Measurements from ENCODE around the gene ACOT12. TPM values are rescaled to one million over a fixed set of nuclear protein-coding genes. Genes with fewer than 3 reads are reported as not detected.
"Not testable (repeated sequence)": the region's sequence is repeated elsewhere in the genome, so short reads cannot be mapped to it uniquely, and the experiment has no call there.

The ACOT12 gene
- total RNA-seq, 1 donor from 2014 or later: 0.46 TPM

DNA sequence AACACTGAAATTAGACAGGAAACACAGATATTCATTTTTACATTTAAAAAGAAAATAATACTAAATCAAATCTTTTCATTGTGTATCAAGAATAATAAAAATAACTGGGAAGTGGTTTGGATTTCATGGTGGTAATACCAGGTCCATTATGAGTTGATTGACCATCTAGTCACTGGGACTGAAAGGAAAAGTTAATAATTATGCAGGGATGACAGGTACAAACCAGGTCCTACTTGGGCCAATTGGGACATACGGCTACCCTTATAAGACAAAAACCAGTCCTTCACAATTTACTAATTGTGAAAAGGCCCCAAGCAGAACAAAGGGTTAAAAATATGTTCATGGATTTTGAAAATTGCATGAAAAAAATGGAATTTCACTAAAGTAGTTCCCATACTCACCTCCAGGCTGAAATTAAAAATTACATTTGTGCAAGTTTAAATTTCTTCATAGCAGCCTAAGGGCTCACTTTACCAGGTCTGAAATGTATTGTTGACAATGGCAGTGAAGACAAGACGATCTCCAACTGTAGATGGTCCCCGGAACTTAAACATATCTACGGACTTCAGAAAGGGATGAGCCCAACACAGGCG is 48.4 kb downstream of the ACOT12 start:
- Mint-ChIP-seq H3K27me3 (no peaks in the 10 kb centered on the region), H3K36me3 (no peaks in the 10 kb centered on the region), H3K9me3 (no peaks in the 10 kb centered on the region)

DNA sequence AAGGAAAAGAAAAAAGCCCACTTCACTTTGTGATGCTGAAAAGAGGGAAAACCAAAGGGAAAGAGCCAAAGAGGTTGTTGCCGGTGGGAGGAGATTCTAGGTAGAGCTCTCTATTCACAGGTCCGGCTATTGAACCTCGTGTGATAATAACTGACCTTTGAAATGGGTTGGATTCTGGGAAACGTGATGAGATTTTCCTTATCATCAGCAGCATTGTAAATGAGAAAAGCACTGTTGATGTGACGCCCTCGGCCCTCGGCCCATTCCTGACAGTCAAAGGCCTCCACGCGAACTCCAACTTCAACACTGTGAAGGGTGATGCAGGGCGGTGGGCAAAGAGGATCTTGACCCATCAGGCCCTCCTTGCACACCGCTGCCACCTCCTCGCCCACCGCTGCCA is 49.2 kb downstream of the ACOT12 start:
- no peaks in the 10 kb centered on the region for H3K4me1 Mint-ChIP-seq (ENCODE audit: unreplicated experiment)
- DNase-seq (ENCODE audit: extremely low spot score, unreplicated experiment): no peak

More for the DNA sequence above, 48.4 kb downstream of the ACOT12 start:
- Mint-ChIP-seq H3K4me3 (no peak overlapping the region), H3K27ac (no peak overlapping the region), H3K4me1 (ENCODE audit: unreplicated experiment) (no peaks in the 10 kb centered on the region)
- no peak for DNase-seq (ENCODE audit: extremely low spot score, unreplicated experiment)
- TF ChIP-seq, protein P1, sequence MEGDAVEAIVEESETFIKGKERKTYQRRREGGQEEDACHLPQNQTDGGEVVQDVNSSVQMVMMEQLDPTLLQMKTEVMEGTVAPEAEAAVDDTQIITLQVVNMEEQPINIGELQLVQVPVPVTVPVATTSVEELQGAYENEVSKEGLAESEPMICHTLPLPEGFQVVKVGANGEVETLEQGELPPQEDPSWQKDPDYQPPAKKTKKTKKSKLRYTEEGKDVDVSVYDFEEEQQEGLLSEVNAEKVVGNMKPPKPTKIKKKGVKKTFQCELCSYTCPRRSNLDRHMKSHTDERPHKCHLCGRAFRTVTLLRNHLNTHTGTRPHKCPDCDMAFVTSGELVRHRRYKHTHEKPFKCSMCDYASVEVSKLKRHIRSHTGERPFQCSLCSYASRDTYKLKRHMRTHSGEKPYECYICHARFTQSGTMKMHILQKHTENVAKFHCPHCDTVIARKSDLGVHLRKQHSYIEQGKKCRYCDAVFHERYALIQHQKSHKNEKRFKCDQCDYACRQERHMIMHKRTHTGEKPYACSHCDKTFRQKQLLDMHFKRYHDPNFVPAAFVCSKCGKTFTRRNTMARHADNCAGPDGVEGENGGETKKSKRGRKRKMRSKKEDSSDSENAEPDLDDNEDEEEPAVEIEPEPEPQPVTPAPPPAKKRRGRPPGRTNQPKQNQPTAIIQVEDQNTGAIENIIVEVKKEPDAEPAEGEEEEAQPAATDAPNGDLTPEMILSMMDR (conservative IDR thresholded peaks at IDR 0.05): peak; percentile 60

DNA sequence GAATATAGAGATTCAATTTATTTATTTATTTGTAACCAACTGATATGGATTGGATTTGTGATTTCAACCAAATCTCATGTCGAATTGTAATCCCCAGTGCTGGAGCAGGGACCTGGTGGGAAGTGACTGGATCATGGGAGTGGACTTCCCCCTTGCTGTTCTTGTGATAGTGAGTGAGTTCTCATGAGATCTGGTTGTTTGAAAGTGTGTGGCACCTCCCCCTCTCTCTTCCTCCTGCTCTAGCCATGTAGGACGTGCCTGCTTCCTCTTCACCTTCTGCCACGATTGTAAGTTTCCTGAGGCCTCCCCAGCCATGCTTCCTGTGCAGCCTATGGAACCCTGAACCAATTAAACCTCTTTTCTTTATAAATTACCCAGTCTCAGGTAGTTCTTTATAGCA is 55.7 kb downstream of the ACOT12 start:
- H3K4me1 Mint-ChIP-seq (ENCODE audit: unreplicated experiment); H3K4me3 Mint-ChIP-seq; H3K27ac Mint-ChIP-seq; H3K9me3 Mint-ChIP-seq; H3K27me3 Mint-ChIP-seq; H3K36me3 Mint-ChIP-seq; DNase-seq (ENCODE audit: extremely low spot score, unreplicated experiment): not testable (repeated sequence)

More for the DNA sequence above, 49.2 kb downstream of the ACOT12 start:
- Mint-ChIP-seq H3K4me3 (no peak overlapping the region), H3K36me3 (no peaks in the 10 kb centered on the region), H3K9me3 (no peaks in the 10 kb centered on the region), H3K27me3 (no peaks in the 10 kb centered on the region), H3K27ac (no peak overlapping the region)
- TF ChIP-seq, protein P1 (conservative IDR thresholded peaks at IDR 0.05): no peak

DNA sequence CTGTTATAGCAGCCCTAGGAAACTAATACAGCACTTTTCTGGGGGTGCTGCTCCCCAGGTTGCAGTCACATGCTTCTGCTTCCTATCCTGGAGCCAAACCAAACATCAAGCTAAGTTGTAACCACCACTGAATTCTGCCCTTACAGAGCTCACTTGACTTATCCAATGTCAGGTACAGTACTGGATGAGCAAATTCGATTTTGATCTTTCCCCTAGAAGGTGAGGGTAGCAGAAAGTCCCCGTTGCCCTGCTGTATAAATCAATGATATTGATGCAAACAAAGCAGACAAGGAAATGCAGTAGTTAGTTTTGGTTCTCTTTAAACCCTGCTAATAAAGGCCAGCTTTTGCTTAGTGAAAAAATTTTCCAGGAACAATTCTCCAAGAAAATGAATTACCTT is 56.1 kb downstream of the ACOT12 start:
- no peaks in the 10 kb centered on the region for H3K27me3 Mint-ChIP-seq

DNA sequence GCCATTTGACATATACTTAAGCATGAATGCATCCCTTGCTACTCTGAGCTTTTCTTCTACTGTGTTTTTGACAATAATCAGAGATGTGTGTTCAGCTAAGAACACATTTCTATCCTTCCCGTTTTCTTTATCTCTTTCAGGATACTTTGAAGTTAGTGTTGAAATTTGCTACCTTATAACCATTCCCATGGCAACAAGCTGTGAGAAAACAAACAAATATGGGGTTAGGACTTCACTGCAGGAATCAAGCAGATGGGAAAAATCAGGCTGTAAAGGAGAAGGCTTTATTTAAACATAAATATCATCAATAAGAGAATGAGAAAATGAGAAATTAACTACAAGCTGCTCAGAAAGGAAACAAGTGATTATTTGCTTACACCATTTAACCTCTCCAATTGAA is 57.4 kb downstream of the ACOT12 start:
- H3K4me3 Mint-ChIP-seq: no peak overlapping the region
- no peaks in the 10 kb centered on the region for H3K27me3 Mint-ChIP-seq
- no peak overlapping the region for H3K27ac Mint-ChIP-seq
- no peaks in the 10 kb centered on the region for H3K9me3 Mint-ChIP-seq
- H3K4me1 Mint-ChIP-seq (ENCODE audit: unreplicated experiment): no peaks in the 10 kb centered on the region
- H3K36me3 Mint-ChIP-seq: no peaks in the 10 kb centered on the region
- DNase-seq (ENCODE audit: extremely low spot score, unreplicated experiment): no peak
- TF ChIP-seq, protein P1 (conservative IDR thresholded peaks at IDR 0.05): no peak

More for the DNA sequence above, 56.1 kb downstream of the ACOT12 start:
- Mint-ChIP-seq H3K4me1 (ENCODE audit: unreplicated experiment) (no peaks in the 10 kb centered on the region), H3K4me3 (no peak overlapping the region), H3K27ac (no peak overlapping the region), H3K9me3 (no peaks in the 10 kb centered on the region), H3K36me3 (no peaks in the 10 kb centered on the region)
- TF ChIP-seq, protein P1 (conservative IDR thresholded peaks at IDR 0.05): no peak
- DNase-seq (ENCODE audit: extremely low spot score, unreplicated experiment): no peak

DNA sequence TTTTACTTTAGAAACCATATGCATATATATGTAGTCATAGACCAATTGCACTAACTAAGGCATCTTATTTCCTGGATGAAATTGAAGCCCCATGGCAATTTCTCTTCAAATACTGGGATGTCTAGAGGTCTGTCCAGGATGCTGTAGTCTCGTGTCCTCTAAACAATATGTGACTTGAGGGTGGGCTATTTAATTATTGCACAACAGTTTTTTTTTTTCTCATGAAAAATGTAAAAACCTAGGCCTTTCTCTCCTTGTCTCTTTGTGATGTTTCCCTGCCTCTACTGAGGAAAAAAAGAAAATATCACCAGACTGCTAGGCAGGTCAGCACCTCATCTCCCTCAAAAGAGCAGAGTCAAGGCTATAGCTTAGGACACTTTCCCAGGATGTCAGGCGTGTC is 58.0 kb downstream of the ACOT12 start:
- no peak overlapping the region for H3K27ac Mint-ChIP-seq
- no peaks in the 10 kb centered on the region for H3K27me3 Mint-ChIP-seq
- H3K4me1 Mint-ChIP-seq (ENCODE audit: unreplicated experiment): no peaks in the 10 kb centered on the region
- H3K4me3 Mint-ChIP-seq: no peak overlapping the region
- no peak for DNase-seq (ENCODE audit: extremely low spot score, unreplicated experiment)
- H3K36me3 Mint-ChIP-seq: no peaks in the 10 kb centered on the region
- TF ChIP-seq, protein P1 (conservative IDR thresholded peaks at IDR 0.05): no peak
- no peaks in the 10 kb centered on the region for H3K9me3 Mint-ChIP-seq

Measured in type B pancreatic cell (in vitro differentiated cells).